ENCODE measurements around the gene CDKL2. TPM values are rescaled to one million over a fixed set of nuclear protein-coding genes. Genes with fewer than 3 reads are reported as not detected.
A peak's percentile ranks its signal among the peaks of the same experiment; 100 is the strongest.

CDKL2 gene
- total RNA-seq, 1 experiment from 2014 or later: 1.5 TPM

- H3K56ac ChIP-seq (ENCODE audit: insufficient read length, low read depth, low read length): no peak overlapping the region
- no peak overlapping the region; a peak in 2 of 5 replicates for H3K4me3 Mint-ChIP-seq
- H4K20me1 ChIP-seq (ENCODE audit: control insufficient read depth, insufficient read depth, insufficient read length): no peaks in the 10 kb centered on the region
- H3K23me2 ChIP-seq (ENCODE audit: insufficient read length, low read depth, low read length, poor library complexity, severe bottlenecking): peaks cover 4% of the 10 kb centered on the region
- H3K79me2 ChIP-seq (ENCODE audit: insufficient read depth, low read length): peaks cover 34% of the 10 kb centered on the region
- H3K4ac ChIP-seq (ENCODE audit: low read depth, low read length): no peak overlapping the region
- no peak overlapping the region for H2BK12ac ChIP-seq (ENCODE audit: insufficient read length, low read depth, low read length)
- DNase-seq: no peak
- H2BK120ac ChIP-seq (ENCODE audit: low read depth, low read length, poor library complexity, severe bottlenecking): no peak overlapping the region
- H4K8ac ChIP-seq (replicated peaks; ENCODE audit: insufficient read length, low read depth, low read length): no peak overlapping the region
- H3K27me3 ChIP-seq (ENCODE audit: insufficient read depth, low read length): no peaks in the 10 kb centered on the region
- no CpG with 5 or more reads among the region's 11 CpGs for WGBS (ENCODE audit: extremely low coverage, insufficient read length, low lambda C conversion rate)
- H3K27me3 Mint-ChIP-seq (ENCODE audit: low read depth): peaks cover 3% of the 10 kb centered on the region; the same call in 1 of the 2 replicates
- no peak overlapping the region for H2BK5ac ChIP-seq (ENCODE audit: insufficient read length, low read length)
- H2AFZ ChIP-seq (ENCODE audit: low read length): no peak overlapping the region
- no peak overlapping the region for H3K18ac ChIP-seq (ENCODE audit: insufficient read length, low read depth, low read length)
- no peak overlapping the region for H4K91ac ChIP-seq (ENCODE audit: insufficient read length, low read depth, low read length)
- H3K4me1 Mint-ChIP-seq: peaks cover 31 to 40% of the 10 kb centered on the region in 2 experiments
- H3K27ac Mint-ChIP-seq: peak overlapping the region; percentile 67 to 70 (median 69); a peak in 5 of 7 replicates
- no peak overlapping the region for H2BK20ac ChIP-seq (ENCODE audit: low read depth, low read length, poor library complexity, severe bottlenecking)
- H3K79me1 ChIP-seq (ENCODE audit: insufficient read depth, low read depth, low read length, poor library complexity, severe bottlenecking): no peaks in the 10 kb centered on the region
- peaks cover 3 to 19% (median 12%) of the 10 kb centered on the region in 3 experiments; a peak in 6 of 7 replicates for H3K36me3 Mint-ChIP-seq (ENCODE audit: insufficient read depth in 1 of 3, low read depth in 3 of 3)
- no peak overlapping the region for H2AK5ac ChIP-seq (ENCODE audit: insufficient read length, low read length)
- no peak overlapping the region for H3T11ph ChIP-seq (ENCODE audit: low read length)
- no peak overlapping the region for H4K5ac ChIP-seq (ENCODE audit: insufficient read length, low read depth, low read length)
- H3K9me3 ChIP-seq (ENCODE audit: control insufficient read depth, low read depth, low read length): no peaks in the 10 kb centered on the region
- H3K9me3 Mint-ChIP-seq: no peaks in the 10 kb centered on the region
- no peak overlapping the region for H3K23ac ChIP-seq (ENCODE audit: insufficient read length, low read depth, low read length)
- no peak overlapping the region for H2BK15ac ChIP-seq (ENCODE audit: low read depth, low read length)
- no peaks in the 10 kb centered on the region for H3K4me1 ChIP-seq (ENCODE audit: insufficient read depth, low read length)
- H3K14ac ChIP-seq (ENCODE audit: insufficient read depth, low read length): no peak overlapping the region
- no peak overlapping the region for H3K4me2 ChIP-seq (ENCODE audit: insufficient read depth, insufficient read length, low read length)
- TF ChIP-seq, protein P1, sequence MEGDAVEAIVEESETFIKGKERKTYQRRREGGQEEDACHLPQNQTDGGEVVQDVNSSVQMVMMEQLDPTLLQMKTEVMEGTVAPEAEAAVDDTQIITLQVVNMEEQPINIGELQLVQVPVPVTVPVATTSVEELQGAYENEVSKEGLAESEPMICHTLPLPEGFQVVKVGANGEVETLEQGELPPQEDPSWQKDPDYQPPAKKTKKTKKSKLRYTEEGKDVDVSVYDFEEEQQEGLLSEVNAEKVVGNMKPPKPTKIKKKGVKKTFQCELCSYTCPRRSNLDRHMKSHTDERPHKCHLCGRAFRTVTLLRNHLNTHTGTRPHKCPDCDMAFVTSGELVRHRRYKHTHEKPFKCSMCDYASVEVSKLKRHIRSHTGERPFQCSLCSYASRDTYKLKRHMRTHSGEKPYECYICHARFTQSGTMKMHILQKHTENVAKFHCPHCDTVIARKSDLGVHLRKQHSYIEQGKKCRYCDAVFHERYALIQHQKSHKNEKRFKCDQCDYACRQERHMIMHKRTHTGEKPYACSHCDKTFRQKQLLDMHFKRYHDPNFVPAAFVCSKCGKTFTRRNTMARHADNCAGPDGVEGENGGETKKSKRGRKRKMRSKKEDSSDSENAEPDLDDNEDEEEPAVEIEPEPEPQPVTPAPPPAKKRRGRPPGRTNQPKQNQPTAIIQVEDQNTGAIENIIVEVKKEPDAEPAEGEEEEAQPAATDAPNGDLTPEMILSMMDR (conservative IDR thresholded peaks at IDR 0.05): no peak
- no peak overlapping the region for H3K9ac ChIP-seq (ENCODE audit: extremely low read depth, insufficient read length, low read length)
- no peak overlapping the region for H3K27ac ChIP-seq (ENCODE audit: insufficient read length, low read depth, low read length)
These were observed 44.7 kb upstream of the CDKL2 start for GRCh38 chr4:75675004-75675531.

All from H9 (cell line).